WERI-Rb-1 (cell line): ENCODE results near the gene NOVA1.

ENCODE experiments used
- DNase-seq: peaks from one replicate; pipeline ENCODE4 v3.0.0-alpha.2; 2020
- H3K27ac ChIP-seq: fragments of 250-450 bp; sonication (Bioruptor Pico); 2 replicates; pipeline ENCODE4 v1.5.1; 2020; ENCODE audit warnings: mild to moderate bottlenecking, moderate library complexity
- H3K27me3 ChIP-seq: fragments of 250-450 bp; sonication (Bioruptor Pico); 2 replicates; pipeline ENCODE4 v1.5.1; 2021; ENCODE audit warnings: mild to moderate bottlenecking, low read depth, moderate library complexity; ENCODE audit not compliant: insufficient read depth, severe bottlenecking
- H3K36me3 ChIP-seq: fragments of 250-450 bp; sonication (Bioruptor Pico); 2 replicates; pipeline ENCODE4 v1.5.1; 2020; ENCODE audit warnings: mild to moderate bottlenecking, moderate library complexity
- H3K4me3 ChIP-seq: 2 replicates; pipeline ENCODE4 v1.5.1; 2011; ENCODE audit warnings: low read depth, mild to moderate bottlenecking, control low read depth, low read length
- H3K9me3 ChIP-seq: fragments of 250-450 bp; sonication (Bioruptor Pico); 2 replicates; pipeline ENCODE4 v1.5.1; 2021; ENCODE audit warnings: mild to moderate bottlenecking, moderate library complexity; ENCODE audit not compliant: severe bottlenecking
- TF ChIP-seq, protein P1 (sequence below): IDR thresholded peaks from 2 replicates; pipeline ENCODE4 v1.5.1; 2011; ENCODE audit warnings: low read depth, mild to moderate bottlenecking, control low read depth, inconsistent platforms, low read length

The NOVA1 gene

DNA sequence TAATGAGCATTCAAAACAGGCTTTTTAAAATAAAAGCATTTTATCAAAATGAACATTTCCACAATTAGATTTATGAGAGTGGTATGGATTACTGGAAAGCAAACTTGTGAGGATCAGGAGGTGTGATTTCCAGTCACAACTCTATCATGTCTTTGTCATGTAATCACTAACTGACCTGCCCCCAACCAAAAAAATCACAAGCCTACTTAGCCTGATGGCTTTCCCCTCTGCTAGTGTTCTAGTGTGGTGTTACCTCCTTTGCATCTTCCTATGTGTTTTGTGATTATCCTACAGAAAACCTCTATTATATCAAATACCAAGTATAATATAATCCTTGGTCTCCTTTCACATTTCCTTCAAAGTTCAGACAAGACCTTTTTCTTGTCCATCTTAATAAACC lies 168.6 kb downstream of the NOVA1 start:
- TF ChIP-seq, protein P1, sequence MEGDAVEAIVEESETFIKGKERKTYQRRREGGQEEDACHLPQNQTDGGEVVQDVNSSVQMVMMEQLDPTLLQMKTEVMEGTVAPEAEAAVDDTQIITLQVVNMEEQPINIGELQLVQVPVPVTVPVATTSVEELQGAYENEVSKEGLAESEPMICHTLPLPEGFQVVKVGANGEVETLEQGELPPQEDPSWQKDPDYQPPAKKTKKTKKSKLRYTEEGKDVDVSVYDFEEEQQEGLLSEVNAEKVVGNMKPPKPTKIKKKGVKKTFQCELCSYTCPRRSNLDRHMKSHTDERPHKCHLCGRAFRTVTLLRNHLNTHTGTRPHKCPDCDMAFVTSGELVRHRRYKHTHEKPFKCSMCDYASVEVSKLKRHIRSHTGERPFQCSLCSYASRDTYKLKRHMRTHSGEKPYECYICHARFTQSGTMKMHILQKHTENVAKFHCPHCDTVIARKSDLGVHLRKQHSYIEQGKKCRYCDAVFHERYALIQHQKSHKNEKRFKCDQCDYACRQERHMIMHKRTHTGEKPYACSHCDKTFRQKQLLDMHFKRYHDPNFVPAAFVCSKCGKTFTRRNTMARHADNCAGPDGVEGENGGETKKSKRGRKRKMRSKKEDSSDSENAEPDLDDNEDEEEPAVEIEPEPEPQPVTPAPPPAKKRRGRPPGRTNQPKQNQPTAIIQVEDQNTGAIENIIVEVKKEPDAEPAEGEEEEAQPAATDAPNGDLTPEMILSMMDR: no peak
- H3K4me3 ChIP-seq: no peak overlapping the region
- H3K27ac ChIP-seq: no peak overlapping the region
- DNase-seq: no peak
- no peaks in the 10 kb centered on the region for H3K36me3 ChIP-seq
- H3K27me3 ChIP-seq: no peaks in the 10 kb centered on the region
- no peaks in the 10 kb centered on the region for H3K9me3 ChIP-seq

DNA sequence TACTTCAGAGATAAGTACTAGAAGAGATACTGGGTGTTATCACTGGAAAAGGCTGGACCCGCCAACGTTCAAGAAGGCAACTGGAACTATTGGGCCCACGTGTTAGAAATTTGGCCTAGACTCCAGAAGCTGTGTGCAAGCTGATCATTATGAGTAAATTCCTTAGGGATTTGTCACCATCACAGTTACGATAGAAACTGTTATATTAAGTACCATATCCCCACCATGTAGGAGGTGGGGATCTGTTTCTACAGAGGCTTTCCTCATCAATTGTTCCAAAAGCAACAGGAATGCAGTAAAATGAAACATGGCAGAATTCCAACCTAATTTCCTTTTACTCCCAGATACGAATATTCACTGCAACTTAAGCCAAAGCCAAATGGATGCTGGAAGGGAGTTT lies 170.7 kb downstream of the NOVA1 start:
- no peak overlapping the region for H3K27ac ChIP-seq
- no peak for DNase-seq
- no peaks in the 10 kb centered on the region for H3K9me3 ChIP-seq
- H3K27me3 ChIP-seq: no peaks in the 10 kb centered on the region
- H3K4me3 ChIP-seq: no peak overlapping the region
- no peaks in the 10 kb centered on the region for H3K36me3 ChIP-seq
- TF ChIP-seq, protein P1: no peak

DNA sequence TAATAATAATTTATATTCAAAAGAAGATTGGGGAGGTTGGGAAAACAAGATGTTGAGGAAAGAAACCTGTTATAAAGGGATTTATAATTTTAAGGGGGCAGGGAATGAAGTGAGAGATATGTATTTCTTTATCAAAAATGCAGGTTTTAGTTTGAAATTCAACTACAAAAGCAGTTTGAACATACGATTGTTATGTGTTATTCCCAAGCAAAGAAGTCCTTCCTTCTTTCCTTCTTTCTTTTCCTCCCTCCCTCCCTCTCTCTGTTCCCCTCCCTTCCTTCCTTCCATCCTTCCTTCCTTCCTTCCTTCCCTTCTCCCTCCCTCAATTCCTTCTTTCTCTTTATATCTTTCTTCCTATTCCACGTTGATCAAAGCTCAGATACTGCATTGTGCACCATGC lies 173.3 kb downstream of the NOVA1 start:
- no peak overlapping the region for H3K4me3 ChIP-seq
- no peak overlapping the region for H3K27ac ChIP-seq
- H3K9me3 ChIP-seq: no peaks in the 10 kb centered on the region
- H3K27me3 ChIP-seq: no peaks in the 10 kb centered on the region
- DNase-seq: no peak
- TF ChIP-seq, protein P1: no peak
- no peaks in the 10 kb centered on the region for H3K36me3 ChIP-seq

DNA sequence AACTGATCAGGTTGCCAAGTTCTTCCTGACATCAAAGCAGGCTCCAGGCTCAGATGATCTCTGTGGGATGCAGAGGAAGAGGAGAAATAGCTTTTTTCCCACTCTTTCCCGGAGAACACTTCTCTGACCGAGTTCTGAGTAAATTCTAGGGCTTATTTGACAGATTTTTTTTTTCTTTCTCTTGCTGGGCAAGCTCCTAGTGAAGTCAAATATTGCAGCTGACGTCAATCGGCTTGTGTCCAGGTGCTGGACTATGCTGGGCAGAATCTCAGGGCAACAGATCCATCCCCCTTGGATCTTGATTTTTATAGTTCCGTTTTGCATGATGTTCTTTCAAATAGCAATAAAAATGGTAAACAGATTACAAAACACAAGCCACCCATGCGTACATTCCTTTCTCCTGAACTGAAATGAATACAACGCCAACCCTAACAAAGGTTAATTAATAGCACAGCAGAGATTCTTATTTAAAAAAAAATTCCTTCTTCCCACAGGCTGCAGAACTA lies 182.2 kb downstream of the NOVA1 start:
- Histone ChIP-seq H3K27ac (no peak overlapping the region), H3K9me3 (no peaks in the 10 kb centered on the region), H3K27me3 (no peaks in the 10 kb centered on the region), H3K4me3 (no peak overlapping the region), H3K36me3 (no peaks in the 10 kb centered on the region)
- TF ChIP-seq, protein P1: no peak
- DNase-seq: no peak

DNA sequence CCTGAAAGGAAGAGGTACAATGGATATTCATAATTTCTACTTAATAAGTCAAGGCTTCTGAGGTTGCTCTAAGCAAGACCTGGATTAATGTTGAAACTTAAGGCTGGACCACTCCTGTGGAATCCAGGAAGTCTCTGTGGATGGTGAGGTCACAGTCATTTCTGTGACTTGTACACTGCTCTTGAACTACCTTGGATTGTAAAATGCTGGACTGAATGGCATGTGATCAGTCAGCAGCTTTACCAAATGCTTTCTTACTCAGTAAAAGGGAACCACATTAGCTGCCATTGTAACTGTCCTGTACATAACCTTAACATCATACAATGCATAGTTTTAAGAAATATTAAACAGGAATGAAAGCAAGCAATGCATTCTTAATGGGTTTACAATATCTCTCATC lies 182.9 kb downstream of the NOVA1 start:
- H3K9me3 ChIP-seq: no peaks in the 10 kb centered on the region
- TF ChIP-seq, protein P1: no peak
- no peak overlapping the region for H3K27ac ChIP-seq
- H3K4me3 ChIP-seq: no peak overlapping the region
- DNase-seq: no peak
- no peaks in the 10 kb centered on the region for H3K27me3 ChIP-seq
- H3K36me3 ChIP-seq: no peaks in the 10 kb centered on the region

DNA sequence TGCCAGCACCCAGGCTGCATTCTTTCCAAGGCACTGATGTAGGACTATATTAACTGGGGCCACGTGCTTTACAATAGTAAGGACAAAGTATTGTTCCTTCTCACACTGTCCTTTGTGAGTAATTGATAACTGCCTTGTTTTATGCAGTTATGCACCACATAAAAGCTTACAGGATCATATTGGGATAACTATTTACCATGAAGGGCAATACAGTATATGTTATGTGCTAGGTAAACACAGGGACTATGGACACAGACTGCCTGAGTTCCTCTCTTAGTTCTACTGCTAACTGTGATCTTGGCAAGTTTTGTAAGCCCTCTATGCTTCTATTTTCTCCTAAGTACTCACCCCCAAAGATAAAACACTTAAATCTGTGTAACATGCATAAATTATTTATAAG lies 183.7 kb downstream of the NOVA1 start:
- no peaks in the 10 kb centered on the region for H3K9me3 ChIP-seq
- no peak overlapping the region for H3K4me3 ChIP-seq
- no peaks in the 10 kb centered on the region for H3K36me3 ChIP-seq
- no peaks in the 10 kb centered on the region for H3K27me3 ChIP-seq
- no peak overlapping the region for H3K27ac ChIP-seq
- TF ChIP-seq, protein P1: no peak
- no peak for DNase-seq
